Aorta (tissue), 5 donors: ENCODE data around the gene ANKS1B. TPM values are rescaled to one million over a fixed set of nuclear protein-coding genes. Genes with fewer than 3 reads are reported as not detected.

Experiments used
- ATAC-seq: fragments of 200-7000 bp; cut with Tn5 transposase; one replicate; pipeline ENCODE4 v1.9.1; 2022; ENCODE audit warnings: moderate library complexity; ENCODE audit not compliant: low FRiP score
- DNase-seq, 2 donors: peaks; one replicate each; pipeline ENCODE4 v3.0.0-alpha.2; 2020
- H3K27ac ChIP-seq, 2 donors: one replicate each; pipeline ENCODE4 v1.5.1; 2013; ENCODE audit warnings: low read length in 2 of 2, mild to moderate bottlenecking in 2 of 2, moderate library complexity in 2 of 2, control low read depth in 1 of 2, inconsistent platforms in 1 of 2, low read depth in 1 of 2
- H3K27me3 ChIP-seq, 2 donors: one replicate each; pipeline ENCODE4 v1.6.1; 2013; ENCODE audit warnings: control low read depth in 1 of 2, low read length in 1 of 2, mild to moderate bottlenecking in 1 of 2, moderate library complexity in 1 of 2; ENCODE audit not compliant: insufficient read depth in 2 of 2, control insufficient read depth in 1 of 2
- H3K36me3 ChIP-seq, 2 donors: one replicate each; pipeline ENCODE4 v1.6.1; 2013; ENCODE audit warnings: control low read depth in 1 of 2, low read length in 1 of 2, mild to moderate bottlenecking in 1 of 2; ENCODE audit not compliant: insufficient read depth in 2 of 2, control insufficient read depth in 1 of 2
- H3K4me1 ChIP-seq, 2 donors: one replicate each; pipeline ENCODE4 v1.6.1; 2013; ENCODE audit warnings: low read length in 2 of 2, control low read depth in 1 of 2, mild to moderate bottlenecking in 1 of 2, moderate library complexity in 1 of 2; ENCODE audit not compliant: insufficient read depth in 2 of 2, control insufficient read depth in 1 of 2
- H3K4me3 ChIP-seq, 2 donors: one replicate each; pipeline ENCODE4 v1.5.1; 2013; ENCODE audit warnings: low read length in 2 of 2, control low read depth in 1 of 2, mild to moderate bottlenecking in 1 of 2
- H3K9me3 ChIP-seq: one replicate; pipeline ENCODE4 v1.6.1; 2013; ENCODE audit warnings: mild to moderate bottlenecking, low read length; ENCODE audit not compliant: control insufficient read depth
- WGBS, 2 donors: extraction: QIAGEN DNeasy Blood & Tissue Kit; methylation state at CpG; one replicate each; pipeline ENCODE4 v1.1.7; 2013; 5-methylcytosine and 5-hydroxymethylcytosine counted together
- intact Hi-C, 2 donors: fragments of 100-400 bp; cut with DNase I; formaldehyde crosslinking; loops; one replicate each; pipeline versions ENCODE4 v1.14.2 to v1.15.0; 2022
- polyA plus RNA-seq, 2 donors: library from polyadenylated mRNA; stranded (reverse); fragments of 200-250 nt; gene quantifications; one replicate each; pipeline ENCODE4 v1.2.3, GENCODE V29; 2013
- total RNA-seq, 2 donors: library from RNA; stranded (reverse); fragmentation: NEBNext Ultra II Directional; extraction: Animal tissue kit (Norgen Biotek cat#: 25700); gene quantifications; one replicate each; pipeline ENCODE4 v1.2.1, GENCODE V29; 2021
- donor health status: healthy with polysubstance abuse.
- donor health status: Bipolar disorder and iron deficiency.
- donor health status: DM: no; HTN: no; CAD: no.
- donor health status: DM: no; HTN: no; CAD: no.
- donor health status: DM: yes; HTN: yes; CAD: no.

The ANKS1B gene
- total and polyA plus RNA-seq, 4 donors: 3.0 to 37.0 (median 17.8) TPM

GRCh38 chr12:99027055-99027393 is 957.7 kb downstream of the ANKS1B start:
- no peaks in the 10 kb centered on the region for H3K4me1 ChIP-seq
- WGBS, 2 donors: 39 to 52% methylated on average over 2 of the region's 2 CpGs
- H3K36me3 ChIP-seq: no peaks in the 10 kb centered on the region
- ATAC-seq (no peak), DNase-seq (no peak)
- no peaks in the 10 kb centered on the region for H3K27me3 ChIP-seq
- H3K9me3 ChIP-seq: no peaks in the 10 kb centered on the region
- intact Hi-C loops: no loop called here
- no peak overlapping the region for H3K4me3 ChIP-seq
- H3K27ac ChIP-seq: no peak overlapping the region

- Histone ChIP-seq H3K4me1 (no peaks in the 10 kb centered on the region), H3K27ac (no peak overlapping the region), H3K27me3 (no peaks in the 10 kb centered on the region), H3K9me3 (no peaks in the 10 kb centered on the region), H3K36me3 (no peaks in the 10 kb centered on the region), H3K4me3 (no peak overlapping the region)
- DNase-seq (no peak), ATAC-seq (no peak)
- 85 to 91% methylated on average over 4 of the region's 4 CpGs for WGBS, 2 donors
- intact Hi-C loops: no loop called here
Measured at GRCh38 chr12:99026332-99027054, 958.2 kb downstream of the ANKS1B start.

- Histone ChIP-seq H3K27ac (no peak overlapping the region), H3K27me3 (no peaks in the 10 kb centered on the region), H3K36me3 (no peaks in the 10 kb centered on the region), H3K4me1 (no peaks in the 10 kb centered on the region), H3K4me3 (no peak overlapping the region), H3K9me3 (no peaks in the 10 kb centered on the region)
- DNase-seq: no peak
- 86 to 91% methylated on average over 4 of the region's 4 CpGs for WGBS, 2 donors
- intact Hi-C loops: no loop called here
- ATAC-seq: no peak
Measured at GRCh38 chr12:99024870-99025269, 959.9 kb downstream of the ANKS1B start.

- no peak overlapping the region for H3K4me3 ChIP-seq
- no peak overlapping the region for H3K27ac ChIP-seq
- no peaks in the 10 kb centered on the region for H3K27me3 ChIP-seq
- intact Hi-C loops: no loop called here
- no peaks in the 10 kb centered on the region for H3K4me1 ChIP-seq
- DNase-seq: no peak
- no peaks in the 10 kb centered on the region for H3K9me3 ChIP-seq
- no peak for ATAC-seq
- no peaks in the 10 kb centered on the region for H3K36me3 ChIP-seq
Measured at GRCh38 chr12:99024191-99024590, 960.5 kb downstream of the ANKS1B start.

- Histone ChIP-seq H3K4me1 (no peaks in the 10 kb centered on the region), H3K36me3 (no peaks in the 10 kb centered on the region), H3K27ac (no peak overlapping the region), H3K4me3 (no peak overlapping the region), H3K9me3 (peaks cover 2% of the 10 kb centered on the region), H3K27me3 (no peaks in the 10 kb centered on the region)
- WGBS, 2 donors: 58 to 63% methylated on average over 1 of the region's 1 CpG
- no peak for ATAC-seq
- DNase-seq: no peak
- intact Hi-C loops: no loop called here
Measured at GRCh38 chr12:99020871-99021270, 963.9 kb downstream of the ANKS1B start.

GRCh38 chr12:99019798-99020197 is 964.9 kb downstream of the ANKS1B start:
- Histone ChIP-seq H3K36me3 (no peaks in the 10 kb centered on the region), H3K4me3 (no peak overlapping the region), H3K27ac (no peak overlapping the region), H3K4me1 (no peaks in the 10 kb centered on the region), H3K9me3 (peaks cover 2% of the 10 kb centered on the region), H3K27me3 (no peaks in the 10 kb centered on the region)
- intact Hi-C loops: no loop called here
- DNase-seq (no peak), ATAC-seq (no peak)

GRCh38 chr12:99017971-99018370 is 966.8 kb downstream of the ANKS1B start:
- Histone ChIP-seq H3K36me3 (no peaks in the 10 kb centered on the region), H3K27ac (no peak overlapping the region), H3K9me3 (peaks cover 2% of the 10 kb centered on the region), H3K4me1 (no peaks in the 10 kb centered on the region), H3K4me3 (no peak overlapping the region), H3K27me3 (no peaks in the 10 kb centered on the region)
- DNase-seq (no peak), ATAC-seq (no peak)
- intact Hi-C loops: no loop called here
- 57 to 58% methylated on average over 2 of the region's 2 CpGs for WGBS, 2 donors

GRCh38 chr12:99009654-99010296 is 975.0 kb downstream of the ANKS1B start:
- Histone ChIP-seq H3K9me3 (no peaks in the 10 kb centered on the region), H3K27ac (no peak overlapping the region), H3K4me1 (peaks cover 2 to 3% of the 10 kb centered on the region in 2 donors), H3K36me3 (no peaks in the 10 kb centered on the region), H3K4me3 (no peak overlapping the region), H3K27me3 (no peaks in the 10 kb centered on the region)
- DNase-seq: no peak
- intact Hi-C loops: no loop called here
- WGBS, 2 donors: 64 to 68% methylated on average over 3 of the region's 3 CpGs
- ATAC-seq: no peak

GRCh38 chr12:99005601-99006000 is 979.1 kb downstream of the ANKS1B start:
- intact Hi-C loops: no loop called here
- DNase-seq (no peak), ATAC-seq (no peak)
- no peaks in the 10 kb centered on the region for H3K36me3 ChIP-seq
- WGBS, 2 donors: 82 to 89% methylated on average over 5 of the region's 5 CpGs
- H3K27me3 ChIP-seq: no peaks in the 10 kb centered on the region
- H3K4me1 ChIP-seq: peaks cover 2 to 3% of the 10 kb centered on the region in 2 donors
- no peaks in the 10 kb centered on the region for H3K9me3 ChIP-seq
- H3K27ac ChIP-seq: no peak overlapping the region
- H3K4me3 ChIP-seq: no peak overlapping the region
